Rectal smooth muscle tissue (tissue), 1 donor: ENCODE data around the gene FAM210A.

Experiments
- H3K27ac ChIP-seq: one replicate; pipeline ENCODE4 v1.7.0; 2013; ENCODE audit warnings: low read depth, low read length, inconsistent platforms
- H3K27me3 ChIP-seq: one replicate; pipeline ENCODE4 v1.7.0; 2013; ENCODE audit warnings: low read length; ENCODE audit not compliant: control insufficient read depth, insufficient read depth
- H3K36me3 ChIP-seq: one replicate; pipeline ENCODE4 v1.7.0; 2013; ENCODE audit warnings: low read length; ENCODE audit not compliant: control insufficient read depth, insufficient read depth
- H3K4me1 ChIP-seq: one replicate; pipeline ENCODE4 v1.7.0; 2013; ENCODE audit warnings: low read length; ENCODE audit not compliant: control insufficient read depth, insufficient read depth
- H3K4me3 ChIP-seq: one replicate; pipeline ENCODE4 v1.7.0; 2013; ENCODE audit warnings: low read length
- H3K9ac ChIP-seq: one replicate; pipeline ENCODE4 v1.7.0; 2013; ENCODE audit warnings: low read length

Gene FAM210A

GRCh38 chr18:13615432-13615861 lies 110.9 kb downstream of the FAM210A start:
- H3K4me3 ChIP-seq: no peak overlapping the region
- peaks cover 4% of the 10 kb centered on the region for H3K4me1 ChIP-seq
- no peak overlapping the region for H3K9ac ChIP-seq
- no peaks in the 10 kb centered on the region for H3K27me3 ChIP-seq
- H3K36me3 ChIP-seq: no peaks in the 10 kb centered on the region
- H3K27ac ChIP-seq: no peak overlapping the region

- Histone ChIP-seq H3K4me3 (no peak overlapping the region), H3K27me3 (no peaks in the 10 kb centered on the region), H3K4me1 (peaks cover 5% of the 10 kb centered on the region), H3K9ac (no peak overlapping the region), H3K36me3 (no peaks in the 10 kb centered on the region), H3K27ac (no peak overlapping the region)
Measured at GRCh38 chr18:13614641-13615288, 111.6 kb downstream of the FAM210A start.

GRCh38 chr18:13613591-13614501 lies 112.5 kb downstream of the FAM210A start:
- no peak overlapping the region for H3K9ac ChIP-seq
- H3K36me3 ChIP-seq: no peaks in the 10 kb centered on the region
- H3K4me3 ChIP-seq: peak overlapping the region; percentile 8
- peaks cover 5% of the 10 kb centered on the region for H3K4me1 ChIP-seq
- no peak overlapping the region for H3K27ac ChIP-seq
- H3K27me3 ChIP-seq: no peaks in the 10 kb centered on the region
